ENCODE results near the gene SLC40A1. TPM values are rescaled to one million over a fixed set of nuclear protein-coding genes. Genes with fewer than 3 reads are reported as not detected.

The SLC40A1 gene
- total RNA-seq, 1 donor: 10.9 TPM

DNA sequence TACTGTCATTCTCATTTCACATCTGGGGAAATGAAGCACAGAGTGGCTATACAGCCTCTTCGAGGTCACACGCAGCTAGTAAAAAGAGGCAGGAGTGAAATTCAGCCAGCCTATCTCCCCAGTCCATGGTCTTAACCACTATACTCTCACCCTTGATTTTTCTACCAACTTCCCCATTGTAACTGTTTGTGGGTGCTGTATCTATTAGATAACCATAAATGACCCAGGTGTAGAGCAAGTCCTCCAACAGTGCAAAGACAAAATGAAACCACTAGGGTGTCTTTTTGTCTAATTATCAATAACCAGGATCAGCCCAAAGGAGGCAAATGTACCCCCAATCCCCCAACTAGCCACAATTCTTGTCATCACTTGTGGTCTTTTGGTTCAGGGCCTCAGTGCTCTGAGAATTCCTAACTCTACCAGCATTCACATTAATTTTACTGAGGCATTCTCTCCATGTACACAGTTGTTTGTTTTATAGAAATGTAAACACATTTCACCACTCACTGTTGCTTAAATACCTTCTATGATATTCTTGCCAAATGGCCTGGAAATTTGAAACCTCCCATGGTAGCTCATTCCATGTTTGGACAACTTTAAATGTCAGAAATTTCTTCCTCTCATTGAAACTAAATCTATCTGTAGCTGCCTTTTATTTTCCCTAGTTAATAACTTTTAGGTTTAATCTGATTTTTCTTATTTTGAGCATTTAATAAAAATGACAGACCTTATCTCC lies 58.7 kb downstream of the SLC40A1 start:
- DNase-seq (ENCODE audit: insufficient read length, low spot score, missing footprints): no peak
- Histone ChIP-seq H3K27ac (ENCODE audit: low read depth, low read length) (no peak overlapping the region), H3K27me3 (ENCODE audit: insufficient read depth, low read length) (no peaks in the 10 kb centered on the region), H3K9me3 (ENCODE audit: low read depth, low read length) (no peaks in the 10 kb centered on the region), H3K4me1 (ENCODE audit: insufficient read depth, low read length) (no peaks in the 10 kb centered on the region), H3K36me3 (ENCODE audit: insufficient read depth, low read length) (no peaks in the 10 kb centered on the region), H3K4me2 (ENCODE audit: insufficient read depth, low read length) (no peak overlapping the region), H3K4me3 (ENCODE audit: insufficient read depth, low read length) (no peak overlapping the region), H3K79me2 (ENCODE audit: insufficient read depth, low read length) (no peaks in the 10 kb centered on the region), H4K20me1 (ENCODE audit: insufficient read depth, low read length) (no peaks in the 10 kb centered on the region), H2AFZ (ENCODE audit: low read length) (no peak overlapping the region)
- TF ChIP-seq, protein P1, sequence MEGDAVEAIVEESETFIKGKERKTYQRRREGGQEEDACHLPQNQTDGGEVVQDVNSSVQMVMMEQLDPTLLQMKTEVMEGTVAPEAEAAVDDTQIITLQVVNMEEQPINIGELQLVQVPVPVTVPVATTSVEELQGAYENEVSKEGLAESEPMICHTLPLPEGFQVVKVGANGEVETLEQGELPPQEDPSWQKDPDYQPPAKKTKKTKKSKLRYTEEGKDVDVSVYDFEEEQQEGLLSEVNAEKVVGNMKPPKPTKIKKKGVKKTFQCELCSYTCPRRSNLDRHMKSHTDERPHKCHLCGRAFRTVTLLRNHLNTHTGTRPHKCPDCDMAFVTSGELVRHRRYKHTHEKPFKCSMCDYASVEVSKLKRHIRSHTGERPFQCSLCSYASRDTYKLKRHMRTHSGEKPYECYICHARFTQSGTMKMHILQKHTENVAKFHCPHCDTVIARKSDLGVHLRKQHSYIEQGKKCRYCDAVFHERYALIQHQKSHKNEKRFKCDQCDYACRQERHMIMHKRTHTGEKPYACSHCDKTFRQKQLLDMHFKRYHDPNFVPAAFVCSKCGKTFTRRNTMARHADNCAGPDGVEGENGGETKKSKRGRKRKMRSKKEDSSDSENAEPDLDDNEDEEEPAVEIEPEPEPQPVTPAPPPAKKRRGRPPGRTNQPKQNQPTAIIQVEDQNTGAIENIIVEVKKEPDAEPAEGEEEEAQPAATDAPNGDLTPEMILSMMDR (IDR thresholded peaks at IDR 0.05; ENCODE audit: extremely low read depth, low read depth, low read length): no peak

DNA sequence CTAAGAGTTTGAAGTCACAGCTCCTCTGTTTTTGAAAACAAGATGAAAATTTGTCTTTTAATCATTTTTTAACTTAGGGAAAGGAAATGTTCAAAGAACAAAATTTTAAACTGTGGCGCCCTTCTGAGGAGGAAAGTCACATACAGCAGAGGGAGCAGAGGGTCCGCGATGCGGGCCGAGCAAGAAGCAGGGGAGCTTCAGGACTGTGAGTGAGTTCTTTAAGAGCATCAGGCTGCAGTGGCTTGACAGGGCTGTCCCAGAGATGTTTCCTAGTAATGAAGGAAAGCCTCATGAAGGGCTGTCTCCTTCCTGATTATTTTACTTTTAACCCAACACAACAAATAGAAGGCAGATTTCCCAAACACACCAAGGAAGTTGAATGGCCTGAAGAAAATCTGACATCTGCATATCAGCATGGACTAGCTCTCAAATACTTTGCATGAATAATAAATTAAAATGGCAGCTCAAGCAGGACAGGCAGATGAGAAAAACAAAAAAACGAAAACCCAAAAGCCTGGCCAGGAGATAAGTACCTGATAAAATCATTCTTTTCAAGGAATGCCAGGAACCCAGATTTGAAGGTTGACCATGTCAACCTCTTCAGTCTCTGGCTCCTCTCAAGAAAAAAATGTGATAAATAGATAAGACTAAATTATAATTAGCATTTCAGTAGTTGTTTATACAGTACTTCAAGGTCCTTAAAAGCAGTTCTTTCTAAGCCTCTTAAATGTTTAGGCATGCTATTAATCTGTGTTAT lies 60.8 kb downstream of the SLC40A1 start:
- Histone ChIP-seq H3K4me1 (ENCODE audit: insufficient read depth, low read length) (no peaks in the 10 kb centered on the region), H3K27me3 (ENCODE audit: insufficient read depth, low read length) (no peaks in the 10 kb centered on the region), H3K4me2 (ENCODE audit: insufficient read depth, low read length) (no peak overlapping the region), H2AFZ (ENCODE audit: low read length) (no peak overlapping the region), H3K27ac (ENCODE audit: low read depth, low read length) (no peak overlapping the region), H3K36me3 (ENCODE audit: insufficient read depth, low read length) (no peaks in the 10 kb centered on the region), H3K4me3 (ENCODE audit: insufficient read depth, low read length) (no peak overlapping the region), H3K9me3 (ENCODE audit: low read depth, low read length) (no peaks in the 10 kb centered on the region), H3K79me2 (ENCODE audit: insufficient read depth, low read length) (no peaks in the 10 kb centered on the region), H4K20me1 (ENCODE audit: insufficient read depth, low read length) (no peaks in the 10 kb centered on the region)
- TF ChIP-seq, protein P1 (IDR thresholded peaks at IDR 0.05; ENCODE audit: extremely low read depth, low read depth, low read length): no peak
- no peak for DNase-seq (ENCODE audit: insufficient read length, low spot score, missing footprints)

DNA sequence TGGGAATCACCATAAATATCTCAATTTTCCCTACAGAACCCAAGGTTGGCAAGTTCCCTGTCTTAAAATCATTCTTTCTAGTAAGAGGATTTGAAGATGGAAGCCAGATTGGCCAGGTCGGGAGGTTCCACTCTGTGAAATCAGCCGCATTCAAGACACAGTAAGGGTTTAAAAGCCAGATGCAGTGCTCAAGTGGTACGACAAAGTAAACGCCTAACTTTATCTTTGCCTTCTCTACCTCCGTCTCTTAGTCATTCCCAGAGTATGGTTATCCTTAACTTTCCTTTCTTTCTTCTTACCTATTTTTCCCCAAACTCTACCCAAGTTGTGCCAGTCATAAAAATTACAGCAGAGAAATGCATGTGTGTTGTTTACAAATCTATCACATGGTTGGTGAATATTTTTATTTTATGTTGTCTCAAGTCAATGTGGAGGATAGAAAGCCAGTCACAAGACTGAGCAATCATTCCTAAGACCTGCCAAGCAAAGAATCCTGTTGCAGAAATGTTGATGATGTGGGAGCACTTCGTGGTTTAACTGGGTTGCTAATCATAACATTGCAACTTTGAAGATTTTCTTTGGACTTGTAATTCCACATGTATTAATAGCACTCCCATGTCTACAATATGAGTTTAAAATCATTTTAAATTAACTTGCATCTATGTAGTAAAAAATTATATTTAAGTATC lies 62.6 kb downstream of the SLC40A1 start:
- H3K36me3 ChIP-seq (ENCODE audit: insufficient read depth, low read length): no peaks in the 10 kb centered on the region
- H3K27ac ChIP-seq (ENCODE audit: low read depth, low read length): no peak overlapping the region
- TF ChIP-seq, protein P1 (IDR thresholded peaks at IDR 0.05; ENCODE audit: extremely low read depth, low read depth, low read length): no peak
- no peaks in the 10 kb centered on the region for H3K79me2 ChIP-seq (ENCODE audit: insufficient read depth, low read length)
- H3K4me1 ChIP-seq (ENCODE audit: insufficient read depth, low read length): no peaks in the 10 kb centered on the region
- no peaks in the 10 kb centered on the region for H3K27me3 ChIP-seq (ENCODE audit: insufficient read depth, low read length)
- no peaks in the 10 kb centered on the region for H3K9me3 ChIP-seq (ENCODE audit: low read depth, low read length)
- no peak overlapping the region for H3K4me3 ChIP-seq (ENCODE audit: insufficient read depth, low read length)
- H2AFZ ChIP-seq (ENCODE audit: low read length): no peak overlapping the region
- no peaks in the 10 kb centered on the region for H4K20me1 ChIP-seq (ENCODE audit: insufficient read depth, low read length)
- H3K4me2 ChIP-seq (ENCODE audit: insufficient read depth, low read length): no peak overlapping the region
- DNase-seq (ENCODE audit: insufficient read length, low spot score, missing footprints): no peak

DNA sequence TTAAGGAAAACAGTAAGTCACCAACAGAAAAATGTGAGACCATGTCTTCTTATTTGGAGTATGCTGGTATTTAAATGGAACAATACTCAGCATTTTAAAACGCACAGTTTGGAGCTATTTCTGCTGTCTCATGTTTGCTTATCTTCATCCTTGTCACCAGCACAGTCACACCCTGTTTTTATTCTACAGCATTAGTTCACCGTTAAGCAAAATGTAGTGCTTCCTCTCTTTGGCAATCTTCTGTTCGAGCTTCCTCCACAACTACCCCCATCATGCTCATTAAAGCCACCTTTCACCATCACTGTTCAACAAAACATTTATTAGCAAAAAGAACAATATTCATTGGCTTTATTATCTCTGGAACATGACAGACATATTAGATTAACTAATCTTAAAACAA lies 64.0 kb downstream of the SLC40A1 start:
- Histone ChIP-seq H2AFZ (ENCODE audit: low read length) (no peak overlapping the region), H3K4me2 (ENCODE audit: insufficient read depth, low read length) (no peak overlapping the region), H3K27ac (ENCODE audit: low read depth, low read length) (no peak overlapping the region), H3K79me2 (ENCODE audit: insufficient read depth, low read length) (no peaks in the 10 kb centered on the region), H3K4me1 (ENCODE audit: insufficient read depth, low read length) (no peaks in the 10 kb centered on the region), H3K9me3 (ENCODE audit: low read depth, low read length) (no peaks in the 10 kb centered on the region), H3K4me3 (ENCODE audit: insufficient read depth, low read length) (no peak overlapping the region), H3K36me3 (ENCODE audit: insufficient read depth, low read length) (no peaks in the 10 kb centered on the region), H3K27me3 (ENCODE audit: insufficient read depth, low read length) (no peaks in the 10 kb centered on the region), H4K20me1 (ENCODE audit: insufficient read depth, low read length) (no peaks in the 10 kb centered on the region)
- DNase-seq (ENCODE audit: insufficient read length, low spot score, missing footprints): no peak
- TF ChIP-seq, protein P1 (IDR thresholded peaks at IDR 0.05; ENCODE audit: extremely low read depth, low read depth, low read length): no peak
